ENCODE results near the gene NF2. TPM values are rescaled to one million over a fixed set of nuclear protein-coding genes. Genes with fewer than 3 reads are reported as not detected.
"Not testable (repeated sequence)": the region's sequence is repeated elsewhere in the genome, so short reads cannot be mapped to it uniquely, and the experiment has no call there.

Gene NF2
- total RNA-seq, 2 experiments from 2014 or later, result 40.4 to 44.2 TPM

DNA sequence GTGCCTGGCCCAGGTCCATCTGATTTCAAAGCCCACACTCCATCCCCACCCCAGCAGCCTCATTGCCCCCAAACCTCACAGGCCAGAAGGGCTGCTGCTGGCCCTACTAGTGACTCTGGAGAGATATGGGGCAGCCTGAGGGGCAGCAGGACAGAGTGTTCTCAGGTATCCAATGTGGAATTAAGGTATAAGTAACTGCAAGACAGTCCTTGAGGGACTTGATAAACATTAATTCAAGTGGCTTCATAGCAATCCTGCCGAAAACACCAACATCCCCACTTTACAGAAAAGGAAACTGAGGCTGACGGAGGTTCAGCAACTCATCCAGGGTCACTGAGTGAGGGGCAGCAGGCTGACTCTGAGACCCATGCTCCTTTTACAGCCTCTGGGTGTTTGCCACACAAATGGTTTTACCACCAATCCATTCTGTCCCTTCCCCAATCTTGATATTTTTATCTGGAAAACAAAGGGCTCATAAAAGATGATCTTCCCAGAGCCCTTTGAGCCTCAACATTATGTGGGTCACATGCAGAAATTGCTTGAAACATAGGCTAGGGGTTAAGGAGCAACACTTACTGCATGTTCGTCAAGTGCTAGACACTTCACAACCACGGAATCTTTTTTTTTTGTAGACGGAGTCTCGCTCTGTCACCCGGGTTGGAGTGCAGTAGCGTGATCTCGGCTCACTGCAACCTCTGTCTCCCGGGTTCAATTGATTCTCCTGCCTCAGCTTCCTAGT, 24.8 kb upstream of the NF2 start:
- ChIA-PET POLR2A (no interaction called here), CTCF (interaction anchor here (0.6 kb wide), 1 partner anchor 105 kb away, joined by 3 read pairs; no protein-coding TSS in a partner anchor)
- Mint-ChIP-seq H3K4me1 (ENCODE audit: low read depth) (peaks cover 13% of the 10 kb centered on the region), H3K27ac (no peak overlapping the region), H3K9me3 (no peaks in the 10 kb centered on the region), H3K27me3 (no peaks in the 10 kb centered on the region), H3K4me3 (no peak overlapping the region), H3K36me3 (peaks cover 2% of the 10 kb centered on the region)
- intact Hi-C loops (cut with micrococcal nuclease), result no loop called here
- no peak for DNase-seq

- intact Hi-C loops (cut with micrococcal nuclease), result loop anchor here (2.0 kb wide), 1 partner anchor 38 kb away; no protein-coding TSS in a partner anchor
- Mint-ChIP-seq H3K27ac (peak overlapping the region; percentile 82), H3K9me3 (no peaks in the 10 kb centered on the region), H3K27me3 (no peaks in the 10 kb centered on the region), H3K4me3 (peak overlapping the region; percentile 85), H3K36me3 (no peaks in the 10 kb centered on the region), H3K4me1 (ENCODE audit: low read depth) (peaks cover 13% of the 10 kb centered on the region)
- peak; percentile 20 for DNase-seq
- ChIA-PET POLR2A (interaction anchor here (1.0 kb wide), 1 partner anchor 27 kb away, joined by 3 read pairs; the partner anchor contains the start of gene THOC5), CTCF (no interaction called here)
These were observed 23.1 kb upstream of the NF2 start for GRCh38 chr22:29580200-29580810.

DNA sequence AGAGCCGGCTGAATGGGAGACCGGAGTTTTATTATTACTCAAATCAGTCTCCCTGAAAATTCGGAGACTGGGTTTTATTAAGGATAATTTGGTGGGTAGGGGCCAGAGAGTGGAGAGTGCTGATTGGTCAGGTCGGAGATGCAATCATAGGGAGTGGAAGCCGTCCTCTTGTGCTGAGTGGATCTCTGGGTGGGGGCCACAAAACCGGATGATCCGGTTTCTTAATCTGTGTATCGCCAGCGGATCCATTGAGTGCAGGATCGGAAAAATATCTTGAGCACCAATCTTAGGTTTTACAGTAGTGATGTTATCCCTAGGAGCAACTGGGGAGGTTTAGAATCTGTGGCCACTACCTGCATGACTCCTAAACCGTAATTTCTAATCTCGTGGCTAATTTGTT, 21.6 kb upstream of the NF2 start:
- CTCF ChIA-PET, result no interaction called here
- Mint-ChIP-seq H3K4me3 (peak overlapping the region; percentile 85), H3K27ac (peak overlapping the region; percentile 70), H3K27me3 (no peaks in the 10 kb centered on the region), H3K4me1 (ENCODE audit: low read depth) (peaks cover 13% of the 10 kb centered on the region), H3K36me3 (no peaks in the 10 kb centered on the region), H3K9me3 (no peaks in the 10 kb centered on the region)
- no peak for DNase-seq
- POLR2A ChIA-PET, result no interaction called here
- intact Hi-C loops (cut with micrococcal nuclease), result loop anchor here (1.0 to 2.0 kb wide), 3 partner anchors 22 to 186 kb away; partner anchors contain the start of genes NF2, UQCR10 and ZMAT5

- Mint-ChIP-seq H3K27me3 (no peaks in the 10 kb centered on the region), H3K4me3 (no peak overlapping the region), H3K36me3 (no peaks in the 10 kb centered on the region), H3K9me3 (no peaks in the 10 kb centered on the region), H3K27ac (no peak overlapping the region), H3K4me1 (ENCODE audit: low read depth) (peaks cover 12% of the 10 kb centered on the region)
- intact Hi-C loops (cut with micrococcal nuclease), result no loop called here
- ChIA-PET POLR2A (no interaction called here), CTCF (no interaction called here)
- DNase-seq, result no peak
These were observed 18.5 kb upstream of the NF2 start for GRCh38 chr22:29584975-29585374.

DNA sequence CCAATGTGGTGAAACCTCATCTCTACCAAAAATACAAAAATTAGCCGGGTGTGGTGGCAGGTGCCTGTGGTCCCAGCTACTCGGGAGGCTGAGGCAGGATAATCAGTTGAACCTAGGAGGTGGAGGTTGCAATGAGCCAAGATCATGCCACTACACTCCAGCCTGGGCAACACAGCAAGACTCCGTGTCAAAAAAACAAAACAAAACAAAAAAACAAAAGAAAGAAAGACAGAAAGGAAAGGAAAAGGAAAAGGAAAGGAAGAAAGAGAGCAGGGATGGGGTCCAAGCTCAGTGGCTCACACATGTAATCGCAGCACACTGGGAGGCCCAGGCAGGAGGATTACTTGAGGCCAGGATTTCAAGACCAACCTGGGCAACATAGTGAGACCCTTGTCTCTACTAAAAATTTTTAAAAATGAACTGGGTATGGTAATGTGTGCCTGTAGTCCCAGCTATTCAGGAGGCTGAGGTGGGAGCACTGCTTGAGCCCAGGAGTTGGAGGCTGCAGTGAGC, 17.2 kb upstream of the NF2 start:
- H3K9me3 Mint-ChIP-seq; H3K4me3 Mint-ChIP-seq; DNase-seq; POLR2A ChIA-PET; intact Hi-C loops (cut with micrococcal nuclease); CTCF ChIA-PET; H3K27ac Mint-ChIP-seq; H3K27me3 Mint-ChIP-seq; H3K36me3 Mint-ChIP-seq: not testable (repeated sequence)
- H3K4me1 Mint-ChIP-seq (ENCODE audit: low read depth), result peaks cover 14% of the 10 kb centered on the region

DNA sequence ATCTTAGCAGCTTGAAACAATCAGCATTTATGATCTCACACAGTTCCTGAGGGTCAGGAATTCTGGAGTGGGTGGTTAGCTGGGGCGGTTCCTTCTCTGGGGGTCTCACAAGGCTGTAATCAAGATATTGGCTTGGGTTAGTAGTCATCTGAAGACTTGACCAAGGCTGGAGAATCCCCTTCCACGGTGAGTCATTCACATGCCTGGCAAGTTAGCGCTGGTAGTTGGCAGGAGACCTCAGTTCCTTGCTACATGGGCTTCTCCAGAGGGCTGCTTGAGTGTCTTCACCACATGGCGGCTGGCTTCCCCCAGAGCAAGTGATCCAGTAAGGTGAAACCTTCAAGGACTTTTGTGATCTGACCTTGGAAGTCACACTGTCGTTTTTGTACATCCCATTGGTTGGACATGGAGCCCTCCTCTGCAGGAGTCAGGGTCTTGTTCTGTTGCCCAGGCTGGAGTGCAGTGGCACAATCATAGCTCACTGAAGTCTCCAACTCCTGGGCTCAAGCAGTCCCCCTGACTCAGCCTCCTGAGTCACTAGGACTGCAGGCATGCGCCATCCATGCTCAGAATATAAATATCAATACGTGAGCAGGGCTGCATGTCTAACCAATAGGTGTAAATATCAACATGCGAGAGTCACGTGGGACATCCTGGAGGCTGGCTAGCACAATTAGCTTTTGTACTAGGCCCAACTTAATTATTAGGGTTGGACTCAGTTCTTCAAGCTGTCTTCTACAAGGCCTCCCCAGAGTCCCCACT, 15.3 kb upstream of the NF2 start:
- POLR2A ChIA-PET, result no interaction called here
- CTCF ChIA-PET, result interaction anchor here (0.6 to 2.1 kb wide), 8 partner anchors 9 to 499 kb away, joined by 3 to 8 read pairs (median 4); no protein-coding TSS in a partner anchor
- intact Hi-C loops (cut with micrococcal nuclease), result no loop called here
- H3K4me3 Mint-ChIP-seq, result no peak overlapping the region
- no peak for DNase-seq
- no peaks in the 10 kb centered on the region for H3K9me3 Mint-ChIP-seq
- H3K36me3 Mint-ChIP-seq, result no peaks in the 10 kb centered on the region
- no peaks in the 10 kb centered on the region for H3K27me3 Mint-ChIP-seq
- H3K4me1 Mint-ChIP-seq (ENCODE audit: low read depth), result peaks cover 9% of the 10 kb centered on the region
- no peak overlapping the region for H3K27ac Mint-ChIP-seq

DNA sequence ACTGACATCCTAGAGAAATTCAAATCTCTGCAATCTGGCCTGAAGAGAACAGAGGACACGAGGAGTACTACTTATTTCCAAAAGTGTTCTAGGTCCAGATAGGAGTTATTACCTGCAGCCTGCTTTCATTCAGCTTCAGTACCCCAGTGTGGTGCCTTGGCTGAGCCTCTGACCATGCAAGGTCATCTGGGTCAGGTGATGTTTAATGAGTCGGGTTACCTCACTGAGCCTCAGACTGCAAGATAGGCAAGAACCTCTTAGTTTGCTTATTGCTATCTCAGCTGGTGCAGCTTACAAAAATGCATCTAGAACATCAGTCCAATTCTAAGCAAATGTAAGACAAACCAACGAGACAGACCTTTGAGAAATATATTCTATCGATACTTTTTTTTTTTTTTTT, 9.5 kb upstream of the NF2 start:
- POLR2A ChIA-PET, result no interaction called here
- Mint-ChIP-seq H3K4me3 (no peak overlapping the region), H3K27me3 (no peaks in the 10 kb centered on the region), H3K4me1 (ENCODE audit: low read depth) (peaks cover 9% of the 10 kb centered on the region), H3K9me3 (peaks cover 2% of the 10 kb centered on the region), H3K36me3 (no peaks in the 10 kb centered on the region), H3K27ac (no peak overlapping the region)
- CTCF ChIA-PET, result no interaction called here
- no peak for DNase-seq
- intact Hi-C loops (cut with micrococcal nuclease), result no loop called here

- H3K36me3 Mint-ChIP-seq; H3K9me3 Mint-ChIP-seq; H3K27ac Mint-ChIP-seq; DNase-seq; POLR2A ChIA-PET; H3K4me3 Mint-ChIP-seq; H3K27me3 Mint-ChIP-seq; H3K4me1 Mint-ChIP-seq (ENCODE audit: low read depth); intact Hi-C loops (cut with micrococcal nuclease): not testable (repeated sequence)
- CTCF ChIA-PET, result interaction anchor here (1.2 kb wide), 1 partner anchor 95 kb away, joined by 3 read pairs; no protein-coding TSS in a partner anchor
These were observed 9.0 kb upstream of the NF2 start for GRCh38 chr22:29594447-29594846.

- no peak overlapping the region for H3K4me3 Mint-ChIP-seq
- H3K27ac Mint-ChIP-seq, result no peak overlapping the region
- H3K27me3 Mint-ChIP-seq, result no peaks in the 10 kb centered on the region
- no peak for DNase-seq
- CTCF ChIA-PET, result interaction anchor here (1.0 to 1.6 kb wide), 3 partner anchors 15 to 38 kb away, joined by 3 to 4 read pairs (median 4); no protein-coding TSS in a partner anchor
- no peaks in the 10 kb centered on the region for H3K36me3 Mint-ChIP-seq
- POLR2A ChIA-PET, result interaction anchor here (0.6 kb wide), 1 partner anchor 430 kb away, joined by 3 read pairs; no protein-coding TSS in a partner anchor
- H3K4me1 Mint-ChIP-seq (ENCODE audit: low read depth), result no peaks in the 10 kb centered on the region
- intact Hi-C loops (cut with micrococcal nuclease), result no loop called here
- peaks cover 2% of the 10 kb centered on the region for H3K9me3 Mint-ChIP-seq
These were observed 7.0 kb upstream of the NF2 start for GRCh38 chr22:29596408-29596807.

DNA sequence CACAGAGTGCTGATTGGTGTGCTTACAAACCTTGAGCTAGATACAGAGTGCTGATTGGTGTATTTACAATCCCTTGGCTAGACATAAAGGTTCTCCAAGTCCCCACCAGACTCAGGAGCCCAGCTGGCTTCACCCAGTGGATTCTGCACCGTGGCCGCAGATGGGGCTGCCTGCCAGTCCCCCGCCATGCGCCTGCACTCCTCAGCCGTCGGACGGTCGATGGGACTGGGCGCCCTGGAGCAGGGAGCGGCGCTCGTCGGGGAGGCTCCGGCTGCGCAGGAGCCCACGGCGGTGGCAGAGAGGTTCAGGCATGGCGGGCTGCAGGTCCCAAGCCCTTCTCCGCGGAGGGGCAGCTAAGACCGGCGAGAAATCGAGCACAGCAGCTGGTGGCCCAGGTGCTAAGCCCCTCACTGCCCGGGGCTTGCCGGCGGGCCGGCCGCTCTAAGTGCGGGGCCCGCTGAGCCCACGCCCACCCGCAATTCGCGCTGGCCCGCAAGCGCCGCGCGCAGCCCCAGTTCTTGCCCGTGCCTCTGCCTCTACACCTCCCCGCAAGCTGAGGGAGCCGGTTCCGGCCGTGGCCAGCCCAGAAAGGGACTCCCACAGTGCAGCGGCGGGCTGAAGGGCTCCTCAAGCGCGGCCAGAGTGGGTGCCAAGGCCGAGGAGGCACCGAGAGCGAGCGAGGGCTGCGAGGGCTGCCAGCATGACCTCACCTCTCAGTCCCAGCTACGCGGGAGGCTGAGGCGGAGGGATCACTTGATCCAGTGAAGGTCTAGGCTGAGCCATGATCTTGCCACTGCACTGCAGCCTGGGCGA, 5.4 kb upstream of the NF2 start:
- H3K4me3 Mint-ChIP-seq; H3K36me3 Mint-ChIP-seq; POLR2A ChIA-PET; H3K9me3 Mint-ChIP-seq; H3K27me3 Mint-ChIP-seq; H3K27ac Mint-ChIP-seq; intact Hi-C loops (cut with micrococcal nuclease); DNase-seq; H3K4me1 Mint-ChIP-seq (ENCODE audit: low read depth): not testable (repeated sequence)
- CTCF ChIA-PET, result interaction anchor here (1.0 to 2.0 kb wide), 6 partner anchors 7 to 23 kb away, joined by 3 to 7 read pairs (median 4); no protein-coding TSS in a partner anchor

DNA sequence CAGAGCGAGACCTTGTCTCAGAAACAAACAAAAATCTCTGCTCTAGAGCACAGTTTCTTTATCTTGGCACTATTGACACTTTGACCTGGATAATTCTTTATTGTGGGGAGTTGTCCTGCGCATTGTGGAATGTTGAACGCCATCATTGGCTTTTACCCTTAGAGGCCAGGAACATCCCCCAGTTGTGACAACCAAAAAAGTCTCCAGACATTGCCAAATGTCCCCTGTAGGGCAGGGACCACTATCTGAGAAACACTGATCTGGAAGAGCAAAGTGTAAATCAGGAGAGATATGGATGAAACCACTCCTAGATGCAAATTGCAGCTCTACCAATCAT, 4.8 kb upstream of the NF2 start:
- Mint-ChIP-seq H3K27me3 (no peaks in the 10 kb centered on the region), H3K4me3 (no peak overlapping the region), H3K36me3 (no peaks in the 10 kb centered on the region), H3K27ac (no peak overlapping the region), H3K9me3 (peaks cover 2% of the 10 kb centered on the region), H3K4me1 (ENCODE audit: low read depth) (peaks cover 5% of the 10 kb centered on the region)
- intact Hi-C loops (cut with micrococcal nuclease), result no loop called here
- POLR2A ChIA-PET, result no interaction called here
- CTCF ChIA-PET, result interaction anchor here (0.6 to 2.0 kb wide), 4 partner anchors 8 to 211 kb away, joined by 3 to 7 read pairs (median 4); no protein-coding TSS in a partner anchor
- DNase-seq, result no peak
